GM23338 (cell line): Measurements from ENCODE around the gene VWDE. TPM values are rescaled to one million over a fixed set of nuclear protein-coding genes. Genes with fewer than 3 reads are reported as not detected.

Experiments used
- ATAC-seq: fragments of 200-7000 bp; cut with Tn5 transposase; 3 replicates; pipeline ENCODE4 v1.9.1; 2020
- DNase-seq: peaks from one replicate; pipeline ENCODE4 v3.0.0-alpha.2; 2015; ENCODE audit warnings: low spot score
- H2AFZ ChIP-seq: fragments of 200-600 bp; sonication (generic); 2 replicates; pipeline ENCODE4 v1.8.0; 2016; ENCODE audit warnings: antibody characterized with exemption, mild to moderate bottlenecking, moderate library complexity
- H3F3A ChIP-seq: fragments of 200-600 bp; sonication (generic); replicated peaks from 2 replicates; pipeline ENCODE4 v1.8.0; 2017; ENCODE audit warnings: antibody characterized with exemption, mixed run types, low read depth
- H3K27ac ChIP-seq: fragments of 200-600 bp; sonication (generic); 2 replicates; pipeline ENCODE4 v1.6.1; 2016; ENCODE audit warnings: low read depth
- H3K27me3 ChIP-seq: fragments of 200-600 bp; sonication (generic); 2 replicates; pipeline ENCODE4 v1.8.0; 2016; ENCODE audit warnings: mild to moderate bottlenecking, mixed run types, moderate library complexity; ENCODE audit not compliant: insufficient read depth
- H3K36me3 ChIP-seq: fragments of 200-600 bp; sonication (generic); 2 replicates; pipeline ENCODE4 v1.8.0; 2016; ENCODE audit warnings: mild to moderate bottlenecking; ENCODE audit not compliant: insufficient read depth
- H3K4me1 ChIP-seq: fragments of 200-600 bp; sonication (generic); 2 replicates; pipeline ENCODE4 v1.8.0; 2016; ENCODE audit warnings: mild to moderate bottlenecking, moderate library complexity; ENCODE audit not compliant: insufficient read depth
- H3K4me2 ChIP-seq: fragments of 200-600 bp; sonication (generic); 2 replicates; pipeline ENCODE4 v1.7.1; 2017; ENCODE audit warnings: mixed run types
- H3K4me3 ChIP-seq: fragments of 200-600 bp; sonication (generic); 2 replicates; pipeline ENCODE4 v1.6.1; 2016; ENCODE audit warnings: mixed run types
- H3K79me2 ChIP-seq: fragments of 200-600 bp; sonication (generic); replicated peaks from 2 replicates; pipeline ENCODE4 v1.8.0; 2017; ENCODE audit warnings: mild to moderate bottlenecking; ENCODE audit not compliant: insufficient read depth
- H3K9me2 ChIP-seq: fragments of 200-600 bp; sonication (generic); 2 replicates; pipeline ENCODE4 v1.8.0; 2017; ENCODE audit not compliant: insufficient read depth
- H4K20me1 ChIP-seq: fragments of 200-600 bp; sonication (generic); replicated peaks from 2 replicates; pipeline ENCODE4 v1.8.0; 2017; ENCODE audit warnings: mild to moderate bottlenecking; ENCODE audit not compliant: insufficient read depth
- H3K27ac Mint-ChIP-seq: 2 replicates; pipeline ENCODE4 v1.8.0; 2020; ENCODE audit warnings: inconsistent platforms, mild to moderate bottlenecking, moderate library complexity, mixed read lengths
- H3K27me3 Mint-ChIP-seq: 3 replicates; pipeline ENCODE4 v1.8.0; 2022; ENCODE audit warnings: low read depth, mild to moderate bottlenecking, moderate library complexity, mixed read lengths, inconsistent platforms; ENCODE audit not compliant: insufficient read depth, poor library complexity
- H3K36me3 Mint-ChIP-seq: 3 replicates; pipeline ENCODE4 v1.8.0; 2021; ENCODE audit warnings: low read depth, mild to moderate bottlenecking, inconsistent platforms, moderate library complexity, mixed read lengths
- H3K4me1 Mint-ChIP-seq: 3 replicates; pipeline ENCODE4 v1.8.0; 2020; ENCODE audit warnings: mild to moderate bottlenecking, inconsistent platforms, mixed read lengths
- H3K4me3 Mint-ChIP-seq: 3 replicates; pipeline ENCODE4 v1.8.0; 2021; ENCODE audit warnings: moderate library complexity, mild to moderate bottlenecking, inconsistent platforms, mixed read lengths
- H3K9me3 Mint-ChIP-seq: 3 replicates; pipeline ENCODE4 v1.8.0; 2020; ENCODE audit warnings: moderate library complexity, mild to moderate bottlenecking, inconsistent platforms, mixed read lengths
- JUNB ChIP-seq: IDR thresholded peaks from one replicate; pipeline ENCODE4 v1.6.1; 2016; ENCODE audit warnings: antibody characterized with exemption; ENCODE audit not compliant: unreplicated experiment
- NANOG ChIP-seq: IDR thresholded peaks from 2 replicates; pipeline ENCODE4 v1.6.1; 2016; ENCODE audit warnings: antibody characterized with exemption, borderline replicate concordance
- STAT1 ChIP-seq: IDR thresholded peaks from one replicate; pipeline ENCODE4 v1.6.1; 2016; ENCODE audit warnings: antibody characterized with exemption; ENCODE audit not compliant: unreplicated experiment
- polyA plus RNA-seq: library from polyadenylated mRNA; unstranded; fragments of >200 nt; fragmentation: Nextera tagmentation; extraction: Ambion mirVana; gene quantifications from 2 replicates; pipeline ENCODE4 v1.2.1, GENCODE V29; 2016
- total RNA-seq: library from RNA; depleted of rRNA; stranded (reverse); fragments of >200 nt; shearing (Covaris generic); gene quantifications from 2 replicates; pipeline ENCODE4 v1.2.3, GENCODE V29; 2014
- TF ChIP-seq, protein P1 (sequence below): fragments of 250-450 bp; sonication (Bioruptor Pico); IDR thresholded peaks from 2 replicates; pipeline ENCODE4 v1.5.0; 2020; ENCODE audit warnings: mild to moderate bottlenecking, moderate library complexity
- TF ChIP-seq, protein P2 (sequence below): IDR thresholded peaks from 2 replicates; pipeline ENCODE4 v1.6.1; 2016; ENCODE audit warnings: antibody characterized with exemption

Gene VWDE
- total and polyA plus RNA-seq, 2 experiments from 2014 or later, result 24.6 to 45.5 TPM

DNA sequence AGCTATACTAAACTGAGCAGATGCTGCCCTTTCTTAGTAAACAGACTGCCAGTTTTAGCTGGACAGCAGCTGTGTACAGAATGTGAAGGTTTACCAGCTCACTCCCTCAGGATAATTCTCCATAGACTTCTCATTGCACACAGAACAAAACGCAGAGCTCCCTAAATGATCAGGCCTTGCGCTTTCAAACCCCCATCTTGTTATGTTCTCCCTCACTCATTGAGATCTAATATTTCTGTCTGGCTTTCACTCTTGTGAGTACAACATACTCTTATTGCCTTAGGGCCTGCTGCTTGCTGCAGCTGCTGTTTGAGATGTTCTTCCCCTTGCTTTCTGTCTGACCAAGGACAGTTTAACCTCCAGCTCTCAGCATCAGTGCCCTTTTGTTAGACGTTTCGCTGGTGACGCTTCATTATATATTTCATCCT lies 17.3 kb downstream of the VWDE start (continued):
- TF ChIP-seq, protein P1, sequence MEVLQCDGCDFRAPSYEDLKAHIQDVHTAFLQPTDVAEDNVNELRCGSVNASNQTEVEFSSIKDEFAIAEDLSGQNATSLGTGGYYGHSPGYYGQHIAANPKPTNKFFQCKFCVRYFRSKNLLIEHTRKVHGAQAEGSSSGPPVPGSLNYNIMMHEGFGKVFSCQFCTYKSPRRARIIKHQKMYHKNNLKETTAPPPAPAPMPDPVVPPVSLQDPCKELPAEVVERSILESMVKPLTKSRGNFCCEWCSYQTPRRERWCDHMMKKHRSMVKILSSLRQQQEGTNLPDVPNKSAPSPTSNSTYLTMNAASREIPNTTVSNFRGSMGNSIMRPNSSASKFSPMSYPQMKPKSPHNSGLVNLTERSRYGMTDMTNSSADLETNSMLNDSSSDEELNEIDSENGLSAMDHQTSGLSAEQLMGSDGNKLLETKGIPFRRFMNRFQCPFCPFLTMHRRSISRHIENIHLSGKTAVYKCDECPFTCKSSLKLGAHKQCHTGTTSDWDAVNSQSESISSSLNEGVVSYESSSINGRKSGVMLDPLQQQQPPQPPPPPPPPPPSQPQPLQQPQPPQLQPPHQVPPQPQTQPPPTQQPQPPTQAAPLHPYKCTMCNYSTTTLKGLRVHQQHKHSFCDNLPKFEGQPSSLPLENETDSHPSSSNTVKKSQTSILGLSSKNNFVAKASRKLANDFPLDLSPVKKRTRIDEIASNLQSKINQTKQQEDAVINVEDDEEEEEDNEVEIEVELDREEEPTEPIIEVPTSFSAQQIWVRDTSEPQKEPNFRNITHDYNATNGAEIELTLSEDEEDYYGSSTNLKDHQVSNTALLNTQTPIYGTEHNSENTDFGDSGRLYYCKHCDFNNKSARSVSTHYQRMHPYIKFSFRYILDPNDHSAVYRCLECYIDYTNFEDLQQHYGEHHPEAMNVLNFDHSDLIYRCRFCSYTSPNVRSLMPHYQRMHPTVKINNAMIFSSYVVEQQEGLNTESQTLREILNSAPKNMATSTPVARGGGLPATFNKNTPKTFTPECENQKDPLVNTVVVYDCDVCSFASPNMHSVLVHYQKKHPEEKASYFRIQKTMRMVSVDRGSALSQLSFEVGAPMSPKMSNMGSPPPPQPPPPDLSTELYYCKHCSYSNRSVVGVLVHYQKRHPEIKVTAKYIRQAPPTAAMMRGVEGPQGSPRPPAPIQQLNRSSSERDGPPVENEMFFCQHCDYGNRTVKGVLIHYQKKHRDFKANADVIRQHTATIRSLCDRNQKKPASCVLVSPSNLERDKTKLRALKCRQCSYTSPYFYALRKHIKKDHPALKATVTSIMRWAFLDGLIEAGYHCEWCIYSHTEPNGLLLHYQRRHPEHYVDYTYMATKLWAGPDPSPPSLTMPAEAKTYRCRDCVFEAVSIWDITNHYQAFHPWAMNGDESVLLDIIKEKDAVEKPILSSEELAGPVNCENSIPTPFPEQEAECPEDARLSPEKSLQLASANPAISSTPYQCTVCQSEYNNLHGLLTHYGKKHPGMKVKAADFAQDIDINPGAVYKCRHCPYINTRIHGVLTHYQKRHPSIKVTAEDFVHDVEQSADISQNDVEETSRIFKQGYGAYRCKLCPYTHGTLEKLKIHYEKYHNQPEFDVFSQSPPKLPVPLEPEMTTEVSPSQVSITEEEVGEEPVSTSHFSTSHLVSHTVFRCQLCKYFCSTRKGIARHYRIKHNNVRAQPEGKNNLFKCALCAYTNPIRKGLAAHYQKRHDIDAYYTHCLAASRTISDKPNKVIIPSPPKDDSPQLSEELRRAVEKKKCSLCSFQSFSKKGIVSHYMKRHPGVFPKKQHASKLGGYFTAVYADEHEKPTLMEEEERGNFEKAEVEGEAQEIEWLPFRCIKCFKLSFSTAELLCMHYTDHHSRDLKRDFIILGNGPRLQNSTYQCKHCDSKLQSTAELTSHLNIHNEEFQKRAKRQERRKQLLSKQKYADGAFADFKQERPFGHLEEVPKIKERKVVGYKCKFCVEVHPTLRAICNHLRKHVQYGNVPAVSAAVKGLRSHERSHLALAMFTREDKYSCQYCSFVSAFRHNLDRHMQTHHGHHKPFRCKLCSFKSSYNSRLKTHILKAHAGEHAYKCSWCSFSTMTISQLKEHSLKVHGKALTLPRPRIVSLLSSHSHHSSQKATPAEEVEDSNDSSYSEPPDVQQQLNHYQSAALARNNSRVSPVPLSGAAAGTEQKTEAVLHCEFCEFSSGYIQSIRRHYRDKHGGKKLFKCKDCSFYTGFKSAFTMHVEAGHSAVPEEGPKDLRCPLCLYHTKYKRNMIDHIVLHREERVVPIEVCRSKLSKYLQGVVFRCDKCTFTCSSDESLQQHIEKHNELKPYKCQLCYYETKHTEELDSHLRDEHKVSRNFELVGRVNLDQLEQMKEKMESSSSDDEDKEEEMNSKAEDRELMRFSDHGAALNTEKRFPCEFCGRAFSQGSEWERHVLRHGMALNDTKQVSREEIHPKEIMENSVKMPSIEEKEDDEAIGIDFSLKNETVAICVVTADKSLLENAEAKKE (CRISPR knock-in tag), result no peak
- TF ChIP-seq JUNB (no peak), STAT1 (no peak)
- TF ChIP-seq, protein P2, sequence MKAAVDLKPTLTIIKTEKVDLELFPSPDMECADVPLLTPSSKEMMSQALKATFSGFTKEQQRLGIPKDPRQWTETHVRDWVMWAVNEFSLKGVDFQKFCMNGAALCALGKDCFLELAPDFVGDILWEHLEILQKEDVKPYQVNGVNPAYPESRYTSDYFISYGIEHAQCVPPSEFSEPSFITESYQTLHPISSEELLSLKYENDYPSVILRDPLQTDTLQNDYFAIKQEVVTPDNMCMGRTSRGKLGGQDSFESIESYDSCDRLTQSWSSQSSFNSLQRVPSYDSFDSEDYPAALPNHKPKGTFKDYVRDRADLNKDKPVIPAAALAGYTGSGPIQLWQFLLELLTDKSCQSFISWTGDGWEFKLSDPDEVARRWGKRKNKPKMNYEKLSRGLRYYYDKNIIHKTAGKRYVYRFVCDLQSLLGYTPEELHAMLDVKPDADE, result no peak

DNA sequence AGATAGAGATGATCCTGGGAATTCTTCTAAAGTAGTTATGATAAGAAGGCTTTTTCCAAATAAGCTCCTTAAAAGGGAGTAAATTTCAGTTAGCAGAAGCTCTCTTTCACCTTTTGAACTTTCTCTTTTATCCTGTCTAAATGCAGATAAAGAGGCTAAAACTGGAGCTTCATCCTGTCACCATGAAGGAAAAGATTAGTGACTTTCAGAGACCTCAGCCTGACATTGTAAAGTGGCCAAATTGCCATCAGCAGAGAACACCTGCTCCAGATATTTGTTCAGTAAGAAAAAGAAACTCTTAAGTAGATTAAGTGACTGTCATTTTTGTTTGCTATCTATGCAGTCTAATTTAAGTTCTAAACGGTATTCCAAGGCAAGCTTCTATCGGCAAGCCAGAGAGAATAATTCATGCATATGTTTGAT lies 18.3 kb downstream of the VWDE start:
- no peaks in the 10 kb centered on the region for H3K4me1 ChIP-seq
- H3K4me1 Mint-ChIP-seq, result peaks cover 7% of the 10 kb centered on the region; the same call in 2 of the 3 replicates
- H4K20me1 ChIP-seq, result no peaks in the 10 kb centered on the region
- no peak overlapping the region for H2AFZ ChIP-seq
- H3K4me2 ChIP-seq, result no peak overlapping the region
- no peak for ATAC-seq
- peaks cover 28% of the 10 kb centered on the region; the same call in 2 of the 3 replicates for H3K36me3 Mint-ChIP-seq
- no peaks in the 10 kb centered on the region for H3K27me3 Mint-ChIP-seq
- peaks cover 12% of the 10 kb centered on the region for H3K36me3 ChIP-seq
- TF ChIP-seq, protein P1 (CRISPR knock-in tag), result no peak
- TF ChIP-seq NANOG, result no peak
- H3F3A ChIP-seq, result no peaks in the 10 kb centered on the region
- no peaks in the 10 kb centered on the region; the same call in 1 of the 2 replicates for H3K79me2 ChIP-seq
- no peaks in the 10 kb centered on the region for H3K9me3 Mint-ChIP-seq
- DNase-seq, result no peak
- no peaks in the 10 kb centered on the region for H3K9me2 ChIP-seq
- no peak overlapping the region for H3K27ac Mint-ChIP-seq
- no peaks in the 10 kb centered on the region for H3K27me3 ChIP-seq
- H3K27ac ChIP-seq, result no peak overlapping the region
- H3K4me3 ChIP-seq, result no peak overlapping the region
- no peak overlapping the region for H3K4me3 Mint-ChIP-seq
